Ovary (tissue), 9 donors: ENCODE results near the gene PKN1. TPM values are rescaled to one million over a fixed set of nuclear protein-coding genes. Genes with fewer than 3 reads are reported as not detected.

Experiments used
- DNase-seq, 5 donors: peaks; one replicate each; pipeline ENCODE4 v3.0.0-alpha.2; 2019 to 2020
- H3K27ac ChIP-seq, 2 donors: fragments of 200-600 bp; one replicate each; pipeline versions ENCODE4 v1.5.1 to v1.8.0; 2019 to 2022
- H3K27me3 ChIP-seq: fragments of 200-600 bp; one replicate; pipeline ENCODE4 v1.8.0; 2022
- H3K36me3 ChIP-seq: fragments of 200-600 bp; sonication (generic); one replicate; pipeline ENCODE4 v1.5.1; 2019
- H3K4me1 ChIP-seq: one replicate; pipeline ENCODE4 v1.8.1; 2013; ENCODE audit warnings: mild to moderate bottlenecking, moderate library complexity; ENCODE audit not compliant: insufficient read depth
- H3K4me3 ChIP-seq: fragments of 200-600 bp; sonication (generic); one replicate; pipeline ENCODE4 v1.5.1; 2017
- H3K9me3 ChIP-seq, 2 donors: fragments of 200-600 bp in 1 of 2; sonication (generic) in 1 of 2; one replicate each; pipeline versions ENCODE4 v1.5.1 to v1.8.1; 2013 to 2019; ENCODE audit warnings: mild to moderate bottlenecking in 1 of 2, moderate library complexity in 1 of 2
- CTCF ChIP-seq, 3 donors: fragments of 450-650 bp in 2 of 3; fragments of 200-600 bp in 1 of 3; IDR thresholded peaks; one replicate each; pipeline versions ENCODE4 v1.5.1 to v1.8.0; 2016 to 2022; ENCODE audit warnings: antibody characterized with exemption in 3 of 3, mild to moderate bottlenecking in 1 of 3
- EP300 ChIP-seq: sonication (generic); formaldehyde crosslinking; IDR thresholded peaks from one replicate; pipeline ENCODE4 v1.6.1; 2017; ENCODE audit warnings: antibody characterized with exemption
- POLR2A ChIP-seq: fragments of 450-650 bp; IDR thresholded peaks from one replicate; pipeline ENCODE4 v1.6.1; 2017; ENCODE audit warnings: antibody characterized with exemption, mild to moderate bottlenecking, moderate library complexity
- WGBS, 3 donors: extraction: QIAGEN DNeasy Blood & Tissue Kit in 1 of 3; methylation state at CpG; one replicate each; pipeline versions ENCODE4 v1.1.5 to v1.1.7; 2013 to 2017; 5-methylcytosine and 5-hydroxymethylcytosine counted together
- intact Hi-C, 4 donors: fragments of 100-400 bp; cut with DNase I; formaldehyde crosslinking; loops; one replicate each; pipeline versions ENCODE4 v1.11.0 to v1.15.1; 2022 to 2023
- polyA plus RNA-seq, 2 donors: library from polyadenylated mRNA; stranded (reverse); fragments of 200-250 nt in 1 of 2; fragments of 350-450 nt in 1 of 2; fragmentation: Illumina TruSeq in 1 of 2; extraction: RNeasy Lipid Tissue Mini Kit (QIAGEN cat#74804) in 1 of 2; gene quantifications; one replicate each; pipeline ENCODE4 v1.2.3, GENCODE V29; 2013 to 2014
- total RNA-seq, 7 donors: library from RNA; depleted of rRNA in 2 of 7; stranded (reverse); fragments of >200 nt in 2 of 7; fragmentation: NEBNext Ultra II Directional in 3 of 7; extraction: Animal tissue kit (Norgen Biotek cat#: 25700) in 3 of 7; gene quantifications; one replicate each; pipeline versions ENCODE4 v1.1.0 to v1.2.4, GENCODE V29; 2016 to 2023
- donor health status: DM: no; HTN: no; CAD: no; lungs with moderate emphysema.
- donor health status: DM: no; HTN: no; CAD: no.
- donor health status: Bipolar disorder and iron deficiency.
- donor health status: DM: yes; HTN: yes; CAD: no.
- donor health status: DM: no; HTN: no; CAD: no.
- donor health status: DM: yes; HTN: yes; CAD: no.

The PKN1 gene
- total and polyA plus RNA-seq, 9 donors = 16.6 to 128 (median 68.6) TPM

GRCh38 chr19:14412996-14413692 is 20.0 kb upstream of the PKN1 start:
- TF ChIP-seq POLR2A = no peak
- TF ChIP-seq EP300 = no peak
- no peak for TF ChIP-seq CTCF (IDR thresholded peaks at IDR 0.05)
- Histone ChIP-seq H3K9me3 (no peaks in the 10 kb centered on the region), H3K27me3 (no peaks in the 10 kb centered on the region), H3K27ac (no peak overlapping the region), H3K36me3 (no peaks in the 10 kb centered on the region), H3K4me1 (peaks cover 2% of the 10 kb centered on the region), H3K4me3 (no peak overlapping the region)
- DNase-seq = no peak
- intact Hi-C loops = no loop called here
- 79 to 83% (median 82%) methylated on average over 15 of the region's 15 CpGs for WGBS, 3 donors

GRCh38 chr19:14413693-14414181 is 19.4 kb upstream of the PKN1 start:
- 41 to 62% (median 56%) methylated on average over 3 of the region's 3 CpGs for WGBS, 3 donors
- TF ChIP-seq CTCF (IDR thresholded peaks at IDR 0.05) (no peak), EP300 (no peak), POLR2A (no peak)
- Histone ChIP-seq H3K9me3 (no peaks in the 10 kb centered on the region), H3K27me3 (no peaks in the 10 kb centered on the region), H3K4me3 (no peak overlapping the region), H3K36me3 (no peaks in the 10 kb centered on the region), H3K27ac (no peak overlapping the region), H3K4me1 (peaks cover 3% of the 10 kb centered on the region)
- no peak for DNase-seq
- intact Hi-C loops = no loop called here

- WGBS, 3 donors = 95 to 96% (median 96%) methylated on average over 8 of the region's 8 CpGs
- TF ChIP-seq CTCF (IDR thresholded peaks at IDR 0.05) (no peak), POLR2A (no peak), EP300 (no peak)
- no peaks in the 10 kb centered on the region for H3K36me3 ChIP-seq
- intact Hi-C loops = no loop called here
- no peaks in the 10 kb centered on the region for H3K27me3 ChIP-seq
- H3K4me1 ChIP-seq = peaks cover 5% of the 10 kb centered on the region
- H3K9me3 ChIP-seq = no peaks in the 10 kb centered on the region
- H3K27ac ChIP-seq = no peak overlapping the region
- H3K4me3 ChIP-seq = no peak overlapping the region
- DNase-seq = no peak
These were observed 18.0 kb upstream of the PKN1 start for GRCh38 chr19:14414926-14415690.

DNA sequence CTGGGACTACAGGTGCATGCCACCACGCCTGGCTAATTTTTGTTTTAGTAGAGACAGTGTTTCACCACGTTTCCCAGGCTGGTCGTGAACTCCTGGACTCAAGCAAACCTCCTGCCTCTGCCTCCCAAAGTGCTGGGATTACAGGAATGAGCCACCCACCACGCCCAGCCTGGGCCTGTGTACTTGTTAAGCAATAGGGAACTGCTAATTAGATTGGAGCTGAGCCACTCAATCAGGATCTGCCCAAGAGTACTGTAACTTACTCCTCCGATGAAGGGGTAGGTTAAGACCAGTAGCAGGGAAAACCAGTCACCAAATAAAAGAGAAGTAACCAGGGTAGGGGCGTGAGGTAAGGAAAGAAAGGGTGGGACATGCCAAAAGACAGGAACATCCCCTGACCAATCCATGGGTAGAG is 16.3 kb upstream of the PKN1 start:
- WGBS, 3 donors = 70 to 75% (median 72%) methylated on average over 6 of the region's 6 CpGs
- H3K9me3 ChIP-seq = no peaks in the 10 kb centered on the region
- H3K4me3 ChIP-seq = no peak overlapping the region
- intact Hi-C loops = no loop called here
- no peaks in the 10 kb centered on the region for H3K27me3 ChIP-seq
- DNase-seq = no peak
- no peak overlapping the region for H3K27ac ChIP-seq
- TF ChIP-seq CTCF (IDR thresholded peaks at IDR 0.05) (no peak), POLR2A (no peak), EP300 (no peak)
- peaks cover 5% of the 10 kb centered on the region for H3K4me1 ChIP-seq
- no peaks in the 10 kb centered on the region for H3K36me3 ChIP-seq
